Sigmoid colon (tissue), 7 donors: ENCODE results near the gene UTP3. TPM values are rescaled to one million over a fixed set of nuclear protein-coding genes. Genes with fewer than 3 reads are reported as not detected.

Experiments used
- DNase-seq: peaks from one replicate; pipeline ENCODE4 v3.0.0-alpha.2; 2019
- H3K27ac ChIP-seq, 4 donors: fragments of 200-600 bp; sonication (generic); one replicate each; pipeline ENCODE4 v1.5.1; 2016 to 2019; ENCODE audit warnings: mild to moderate bottlenecking in 1 of 4
- H3K27me3 ChIP-seq, 3 donors: fragments of 200-600 bp; sonication (generic); one replicate each; pipeline ENCODE4 v1.5.1; 2019; ENCODE audit warnings: mild to moderate bottlenecking in 1 of 3
- H3K36me3 ChIP-seq, 4 donors: fragments of 200-600 bp; sonication (generic); one replicate each; pipeline ENCODE4 v1.5.1; 2016 to 2019
- H3K4me1 ChIP-seq, 4 donors: fragments of 200-600 bp; sonication (generic); one replicate each; pipeline ENCODE4 v1.5.1; 2017 to 2019
- H3K4me3 ChIP-seq, 4 donors: fragments of 200-600 bp; sonication (generic); one replicate each; pipeline ENCODE4 v1.5.1; 2017 to 2019; ENCODE audit warnings: mild to moderate bottlenecking in 2 of 4, moderate library complexity in 1 of 4
- H3K9me3 ChIP-seq, 4 donors: fragments of 200-600 bp in 3 of 4; sonication (generic) in 3 of 4; one replicate each; pipeline versions ENCODE4 v1.5.1 to v1.6.1; 2013 to 2019
- EP300 ChIP-seq, 4 donors: sonication (generic); formaldehyde crosslinking; IDR thresholded peaks; one replicate each; pipeline ENCODE4 v1.6.1; 2017; ENCODE audit warnings: antibody characterized with exemption in 4 of 4
- POLR2A ChIP-seq, 2 donors: fragments of 450-650 bp; IDR thresholded peaks; one replicate each; pipeline ENCODE4 v1.6.1; 2016; ENCODE audit warnings: antibody characterized with exemption in 2 of 2, mild to moderate bottlenecking in 2 of 2, moderate library complexity in 2 of 2
- POLR2AphosphoS5 ChIP-seq, 4 donors: sonication (generic); formaldehyde crosslinking; IDR thresholded peaks; one replicate each; pipeline ENCODE4 v1.6.1; 2017; ENCODE audit warnings: antibody characterized with exemption in 4 of 4
- WGBS, 2 donors: extraction: QIAGEN DNeasy Blood & Tissue Kit; methylation state at CpG; one replicate each; pipeline ENCODE4 v1.1.7; 2013; 5-methylcytosine and 5-hydroxymethylcytosine counted together
- intact Hi-C: fragments of 100-400 bp; cut with DNase I; formaldehyde crosslinking; loops from one replicate; pipeline ENCODE4 v1.15.1; 2023
- polyA plus RNA-seq, 3 donors: library from polyadenylated mRNA; stranded (reverse); fragments of 200-250 nt; gene quantifications; one replicate each; pipeline ENCODE4 v1.2.3, GENCODE V29; 2013
- total RNA-seq, 4 donors: library from RNA; depleted of rRNA; stranded (reverse); fragments of >200 nt; gene quantifications; one replicate each; pipeline ENCODE4 v1.1.0, GENCODE V29; 2016
- TF ChIP-seq, protein P1 (sequence below), 4 experiments: fragments of 450-650 bp in 3 of 4; fragments of 200-600 bp in 1 of 4; IDR thresholded peaks; one replicate each; pipeline ENCODE4 v1.5.1; 2016 to 2019; ENCODE audit warnings: antibody characterized with exemption in 4 of 4, mild to moderate bottlenecking in 3 of 4, moderate library complexity in 2 of 4
- donor health status: healthy with polysubstance abuse.
- donor health status: Bipolar disorder and iron deficiency.
- donor health status: healthy.

The UTP3 gene
- total and polyA plus RNA-seq, 7 donors: 13.4 to 31.8 (median 15.3) TPM

DNA sequence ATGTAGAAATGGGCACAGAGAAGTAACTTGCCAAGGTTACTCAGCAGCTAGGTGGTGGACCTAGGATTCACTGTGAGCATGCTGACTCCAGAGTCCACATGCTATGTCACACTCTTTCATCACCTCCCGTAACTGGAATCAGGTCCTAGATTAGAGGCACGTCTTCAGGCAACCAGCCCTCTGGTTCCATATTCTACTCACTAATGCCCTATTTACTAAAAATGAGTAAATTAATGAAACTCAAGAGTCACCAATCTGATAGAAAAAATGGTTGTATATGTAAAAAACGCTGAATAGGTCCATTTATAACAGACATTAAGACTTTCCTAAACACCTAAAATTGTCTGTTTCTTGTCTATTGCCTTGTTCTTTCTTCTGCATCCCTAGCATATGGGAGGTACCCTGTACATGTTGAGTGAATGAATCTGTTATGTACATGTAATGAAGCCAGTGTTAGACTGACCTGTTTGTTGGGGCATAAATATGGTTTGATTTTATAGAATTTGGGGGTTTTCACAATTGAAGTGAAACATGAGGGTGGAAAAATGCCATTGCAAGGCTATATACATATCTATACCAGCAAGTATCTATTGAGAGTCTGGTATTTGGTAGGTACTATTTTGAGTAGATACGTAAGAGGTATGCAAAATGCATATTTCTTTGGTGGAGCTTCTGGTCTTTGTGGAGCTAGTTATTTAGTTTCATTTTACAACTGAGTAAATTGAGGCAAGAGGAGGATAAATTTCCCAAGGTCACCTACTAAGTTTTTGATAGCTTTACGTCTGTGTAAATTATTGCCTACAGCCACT, 26.0 kb downstream of the UTP3 start:
- Histone ChIP-seq H3K4me3 (no peak overlapping the region), H3K4me1 (peaks cover 0 to 21% (median 9%) of the 10 kb centered on the region in 4 donors), H3K27me3 (no peaks in the 10 kb centered on the region), H3K9me3 (no peaks in the 10 kb centered on the region), H3K36me3 (no peaks in the 10 kb centered on the region), H3K27ac (no peak overlapping the region)
- intact Hi-C loops: no loop called here
- TF ChIP-seq, protein P1, sequence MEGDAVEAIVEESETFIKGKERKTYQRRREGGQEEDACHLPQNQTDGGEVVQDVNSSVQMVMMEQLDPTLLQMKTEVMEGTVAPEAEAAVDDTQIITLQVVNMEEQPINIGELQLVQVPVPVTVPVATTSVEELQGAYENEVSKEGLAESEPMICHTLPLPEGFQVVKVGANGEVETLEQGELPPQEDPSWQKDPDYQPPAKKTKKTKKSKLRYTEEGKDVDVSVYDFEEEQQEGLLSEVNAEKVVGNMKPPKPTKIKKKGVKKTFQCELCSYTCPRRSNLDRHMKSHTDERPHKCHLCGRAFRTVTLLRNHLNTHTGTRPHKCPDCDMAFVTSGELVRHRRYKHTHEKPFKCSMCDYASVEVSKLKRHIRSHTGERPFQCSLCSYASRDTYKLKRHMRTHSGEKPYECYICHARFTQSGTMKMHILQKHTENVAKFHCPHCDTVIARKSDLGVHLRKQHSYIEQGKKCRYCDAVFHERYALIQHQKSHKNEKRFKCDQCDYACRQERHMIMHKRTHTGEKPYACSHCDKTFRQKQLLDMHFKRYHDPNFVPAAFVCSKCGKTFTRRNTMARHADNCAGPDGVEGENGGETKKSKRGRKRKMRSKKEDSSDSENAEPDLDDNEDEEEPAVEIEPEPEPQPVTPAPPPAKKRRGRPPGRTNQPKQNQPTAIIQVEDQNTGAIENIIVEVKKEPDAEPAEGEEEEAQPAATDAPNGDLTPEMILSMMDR (IDR thresholded peaks at IDR 0.05): no peak
- TF ChIP-seq POLR2A (IDR thresholded peaks at IDR 0.05): no peak
- TF ChIP-seq EP300 (IDR thresholded peaks at IDR 0.05): no peak
- TF ChIP-seq POLR2AphosphoS5 (IDR thresholded peaks at IDR 0.05): no peak
- WGBS, 2 donors: 84 to 85% methylated on average over 5 of the region's 5 CpGs
- DNase-seq: no peak

DNA sequence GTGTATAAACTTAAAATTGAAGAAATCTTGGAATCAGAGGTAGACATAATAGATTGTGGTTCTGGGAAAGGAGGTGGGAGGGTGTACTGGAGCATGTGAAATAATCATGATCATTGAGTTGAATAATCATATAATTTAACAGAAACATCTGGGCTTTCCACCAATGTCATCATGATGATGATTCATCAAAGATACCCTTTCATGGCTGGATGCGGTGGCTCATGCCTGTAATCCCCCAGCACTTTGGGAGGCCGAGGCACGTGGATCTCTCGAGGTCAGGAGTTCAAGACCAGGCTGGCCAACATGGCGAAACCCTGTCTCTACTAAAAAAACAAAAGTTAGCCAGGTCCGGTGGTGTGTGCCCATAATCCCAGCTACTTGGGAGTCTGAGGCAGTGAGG, 26.8 kb downstream of the UTP3 start:
- intact Hi-C loops: no loop called here
- peaks cover 0 to 21% (median 9%) of the 10 kb centered on the region in 4 donors for H3K4me1 ChIP-seq
- H3K27me3 ChIP-seq: no peaks in the 10 kb centered on the region
- no peak overlapping the region for H3K4me3 ChIP-seq
- no peaks in the 10 kb centered on the region for H3K9me3 ChIP-seq
- no peak for DNase-seq
- H3K36me3 ChIP-seq: no peaks in the 10 kb centered on the region
- no peak overlapping the region for H3K27ac ChIP-seq
- WGBS, 2 donors: 82 to 85% methylated on average over 6 of the region's 6 CpGs
- TF ChIP-seq EP300 (IDR thresholded peaks at IDR 0.05) (no peak), POLR2AphosphoS5 (IDR thresholded peaks at IDR 0.05) (no peak), POLR2A (IDR thresholded peaks at IDR 0.05) (no peak)
- TF ChIP-seq, protein P1 (IDR thresholded peaks at IDR 0.05): no peak

DNA sequence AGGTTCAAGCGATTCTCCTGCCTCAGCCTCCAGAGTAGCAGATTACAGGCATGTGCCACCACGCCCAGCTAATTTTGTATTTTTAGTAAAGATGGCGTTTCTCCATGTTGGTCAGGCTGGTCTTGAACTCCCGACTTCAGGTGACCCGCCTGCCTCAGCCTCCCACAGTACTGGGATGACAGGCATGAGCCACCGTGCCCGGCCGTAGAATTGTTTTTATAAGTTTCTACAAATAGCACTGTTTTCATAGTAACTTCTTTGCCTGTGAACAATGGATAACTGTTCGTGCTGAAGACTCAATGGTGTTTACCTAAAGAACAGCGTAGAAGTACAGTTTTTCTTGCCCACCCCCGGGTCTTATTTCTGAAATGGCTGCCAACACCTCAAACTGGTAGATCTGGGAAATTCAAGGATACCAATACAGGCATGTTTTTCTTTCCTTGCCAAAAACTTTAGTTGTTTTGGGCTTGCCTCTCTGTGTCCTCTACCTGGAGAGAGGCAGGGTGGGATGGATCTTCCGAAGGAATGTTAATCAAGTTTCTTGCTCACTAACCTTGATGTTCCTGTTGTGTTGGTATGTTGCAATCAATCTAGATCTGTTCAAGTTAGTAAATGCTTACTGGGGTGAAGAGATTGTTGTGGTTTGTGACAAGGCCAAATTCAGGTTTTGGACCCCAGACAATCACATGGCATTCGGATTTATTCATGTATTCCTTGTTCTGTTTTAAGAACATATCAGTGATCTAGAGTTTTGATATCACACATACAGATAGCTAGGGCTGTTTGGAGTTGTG, 30.7 kb downstream of the UTP3 start:
- DNase-seq: no peak
- intact Hi-C loops: no loop called here

DNA sequence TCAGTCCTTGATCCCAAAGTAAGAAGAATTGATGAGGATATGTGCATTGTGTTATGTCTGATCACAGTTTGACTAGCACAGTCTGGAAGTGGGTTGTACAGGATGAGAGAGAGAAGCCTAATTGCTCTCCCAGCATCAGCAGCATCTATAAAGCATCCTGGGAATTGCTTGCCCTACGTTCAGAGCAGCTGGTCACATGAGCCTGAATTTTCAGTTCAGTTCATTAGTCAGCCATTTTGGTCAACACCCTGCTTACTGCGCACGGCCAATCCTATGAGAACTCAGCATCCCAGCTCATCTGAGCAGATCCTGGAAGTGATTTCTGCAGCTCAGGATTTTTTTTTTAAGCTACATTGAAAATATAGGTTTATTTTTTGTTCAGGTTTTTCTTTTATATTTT, 33.4 kb downstream of the UTP3 start, which contains the start of gene RUFY3:
Gene RUFY3 (plus strand): TSS at position 218 of the 400 bp plus-strand sequence. CDS start 610 bp downstream, outside the sequence.
- peak within 1 kb of the TSS; percentile 25 to 50 (median 40) for H3K4me3 ChIP-seq
- H3K27ac ChIP-seq: peak within 1 kb of the TSS; percentile 61 to 83 (median 74)
- no peaks in the 10 kb centered on the region for H3K27me3 ChIP-seq
- TF ChIP-seq, protein P1 (IDR thresholded peaks at IDR 0.05): no peak
- TF ChIP-seq POLR2AphosphoS5 (IDR thresholded peaks at IDR 0.05): peak in 3 of 4 donors; percentile 32 to 70 (median 33)
- no peaks in the 10 kb centered on the region for H3K36me3 ChIP-seq
- intact Hi-C loops: no loop called here
- no peaks in the 10 kb centered on the region for H3K9me3 ChIP-seq
- 59 to 61% methylated on average over 3 of the region's 3 CpGs for WGBS, 2 donors
- peaks cover 0 to 27% (median 18%) of the 10 kb centered on the region in 4 donors for H3K4me1 ChIP-seq
- DNase-seq: peak; percentile 78

More for the DNA sequence above, 30.7 kb downstream of the UTP3 start:
- no peaks in the 10 kb centered on the region for H3K27me3 ChIP-seq
- no peak for TF ChIP-seq EP300 (IDR thresholded peaks at IDR 0.05)
- no peak for TF ChIP-seq POLR2AphosphoS5 (IDR thresholded peaks at IDR 0.05)
- no peak for TF ChIP-seq POLR2A (IDR thresholded peaks at IDR 0.05)
- TF ChIP-seq, protein P1 (IDR thresholded peaks at IDR 0.05): no peak
- 93% methylated on average over 13 of the region's 13 CpGs for WGBS, 2 donors
- no peak overlapping the region for H3K27ac ChIP-seq
- H3K9me3 ChIP-seq: no peaks in the 10 kb centered on the region
- H3K36me3 ChIP-seq: no peaks in the 10 kb centered on the region
- no peak overlapping the region for H3K4me3 ChIP-seq
- H3K4me1 ChIP-seq: peaks cover 0 to 27% (median 12%) of the 10 kb centered on the region in 4 donors
